Testis (tissue), 3 donors: Measurements from ENCODE around the gene FDX2. TPM values are rescaled to one million over a fixed set of nuclear protein-coding genes. Genes with fewer than 3 reads are reported as not detected.

Source experiments
- DNase-seq: peaks from one replicate; pipeline ENCODE4 v3.0.0-alpha.2; 2019
- H3K27ac ChIP-seq, 2 donors: fragments of 200-600 bp; sonication (generic); one replicate each; pipeline ENCODE4 v1.5.1; 2019
- H3K27me3 ChIP-seq: fragments of 200-600 bp; sonication (generic); one replicate; pipeline ENCODE4 v1.5.1; 2019
- H3K36me3 ChIP-seq: fragments of 200-600 bp; sonication (generic); one replicate; pipeline ENCODE4 v1.5.1; 2017; ENCODE audit warnings: low read depth; ENCODE audit errors: missing control alignments
- H3K4me1 ChIP-seq: fragments of 200-600 bp; sonication (generic); one replicate; pipeline ENCODE4 v1.5.1; 2019
- H3K4me3 ChIP-seq, 2 donors: fragments of 200-600 bp; sonication (generic); one replicate each; pipeline ENCODE4 v1.5.1; 2017 to 2019
- H3K9me3 ChIP-seq: fragments of 200-600 bp; sonication (generic); one replicate; pipeline ENCODE4 v1.5.1; 2017
- POLR2A ChIP-seq: fragments of 450-650 bp; IDR thresholded peaks from one replicate; pipeline ENCODE4 v1.6.1; 2017; ENCODE audit warnings: antibody characterized with exemption, mild to moderate bottlenecking, moderate library complexity
- WGBS, 2 donors: methylation state at CpG; one replicate each; pipeline ENCODE4 v1.1.5; 2018; 5-methylcytosine and 5-hydroxymethylcytosine counted together
- intact Hi-C: fragments of 100-400 bp; cut with DNase I; formaldehyde crosslinking; loops from one replicate; pipeline ENCODE4 v1.15.1; 2023; ENCODE audit warnings: low total_unique reads
- polyA plus RNA-seq: library from polyadenylated mRNA; stranded (reverse); fragments of 350-450 nt; fragmentation: Illumina TruSeq; extraction: RNeasy Lipid Tissue Mini Kit (QIAGEN cat#74804); gene quantifications from one replicate; pipeline ENCODE4 v1.2.3, GENCODE V29; 2014; ENCODE audit warnings: low read depth, low replicate concordance; ENCODE audit not compliant: insufficient read depth
- total RNA-seq, 2 donors: library from RNA; depleted of rRNA; stranded (reverse); fragments of >200 nt; gene quantifications; one replicate each; pipeline ENCODE4 v1.2.3, GENCODE V29; 2016
- TF ChIP-seq, protein P1 (sequence below), 3 experiments: fragments of 450-650 bp in 2 of 3; fragments of 200-600 bp in 1 of 3; sonication (generic) in 1 of 3; IDR thresholded peaks; one replicate each; pipeline ENCODE4 v1.5.1; 2016 to 2019; ENCODE audit warnings: antibody characterized with exemption in 3 of 3, mild to moderate bottlenecking in 2 of 3, moderate library complexity in 1 of 3

Gene FDX2
- total and polyA plus RNA-seq, 3 donors from 2014 or later = 26.8 to 40.2 (median 35.7) TPM

DNA sequence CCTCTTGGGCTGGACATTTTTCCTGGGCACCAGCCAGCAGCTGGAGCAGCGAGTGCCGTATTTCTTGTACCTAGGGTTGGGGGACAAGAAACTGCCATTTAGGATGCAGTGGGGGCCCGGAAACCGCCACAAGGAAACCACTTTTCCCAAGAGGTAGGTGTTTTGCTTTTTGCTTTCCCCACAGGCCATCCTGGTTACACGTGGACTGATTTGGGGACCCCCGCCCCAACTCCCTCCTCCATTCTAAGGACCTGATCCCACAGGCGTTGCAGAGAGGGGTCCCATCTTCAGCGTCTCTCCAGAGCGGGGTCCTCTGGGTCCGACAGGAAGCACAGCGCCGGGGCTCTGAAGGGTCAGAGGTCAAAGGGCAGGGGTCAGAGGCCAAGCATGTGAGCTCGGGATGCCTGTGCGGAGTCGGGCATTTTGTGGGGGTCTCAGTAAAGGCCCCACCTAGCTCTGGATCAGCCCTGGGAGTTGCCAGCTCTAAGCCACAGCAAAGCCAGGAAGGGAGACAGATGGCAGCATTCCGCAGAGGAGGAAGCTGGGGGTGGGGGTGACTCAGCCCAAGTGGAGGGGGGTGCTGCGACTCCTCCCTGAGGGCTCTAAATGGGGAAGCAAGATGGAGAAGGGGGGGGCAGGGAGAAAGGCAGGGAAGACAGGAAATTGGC is 10.5 kb downstream of the FDX2 start:
- intact Hi-C loops = no loop called here
- 83 to 87% methylated on average over 13 to 17 of the region's 17 CpGs for WGBS, 2 donors
- no peaks in the 10 kb centered on the region for H3K9me3 ChIP-seq
- no peaks in the 10 kb centered on the region for H3K4me1 ChIP-seq
- H3K36me3 ChIP-seq = no peaks in the 10 kb centered on the region
- TF ChIP-seq POLR2A = no peak
- TF ChIP-seq, protein P1, sequence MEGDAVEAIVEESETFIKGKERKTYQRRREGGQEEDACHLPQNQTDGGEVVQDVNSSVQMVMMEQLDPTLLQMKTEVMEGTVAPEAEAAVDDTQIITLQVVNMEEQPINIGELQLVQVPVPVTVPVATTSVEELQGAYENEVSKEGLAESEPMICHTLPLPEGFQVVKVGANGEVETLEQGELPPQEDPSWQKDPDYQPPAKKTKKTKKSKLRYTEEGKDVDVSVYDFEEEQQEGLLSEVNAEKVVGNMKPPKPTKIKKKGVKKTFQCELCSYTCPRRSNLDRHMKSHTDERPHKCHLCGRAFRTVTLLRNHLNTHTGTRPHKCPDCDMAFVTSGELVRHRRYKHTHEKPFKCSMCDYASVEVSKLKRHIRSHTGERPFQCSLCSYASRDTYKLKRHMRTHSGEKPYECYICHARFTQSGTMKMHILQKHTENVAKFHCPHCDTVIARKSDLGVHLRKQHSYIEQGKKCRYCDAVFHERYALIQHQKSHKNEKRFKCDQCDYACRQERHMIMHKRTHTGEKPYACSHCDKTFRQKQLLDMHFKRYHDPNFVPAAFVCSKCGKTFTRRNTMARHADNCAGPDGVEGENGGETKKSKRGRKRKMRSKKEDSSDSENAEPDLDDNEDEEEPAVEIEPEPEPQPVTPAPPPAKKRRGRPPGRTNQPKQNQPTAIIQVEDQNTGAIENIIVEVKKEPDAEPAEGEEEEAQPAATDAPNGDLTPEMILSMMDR (IDR thresholded peaks at IDR 0.05) = no peak
- no peak for DNase-seq
- no peaks in the 10 kb centered on the region for H3K27me3 ChIP-seq
- H3K4me3 ChIP-seq = no peak overlapping the region
- no peak overlapping the region for H3K27ac ChIP-seq

DNA sequence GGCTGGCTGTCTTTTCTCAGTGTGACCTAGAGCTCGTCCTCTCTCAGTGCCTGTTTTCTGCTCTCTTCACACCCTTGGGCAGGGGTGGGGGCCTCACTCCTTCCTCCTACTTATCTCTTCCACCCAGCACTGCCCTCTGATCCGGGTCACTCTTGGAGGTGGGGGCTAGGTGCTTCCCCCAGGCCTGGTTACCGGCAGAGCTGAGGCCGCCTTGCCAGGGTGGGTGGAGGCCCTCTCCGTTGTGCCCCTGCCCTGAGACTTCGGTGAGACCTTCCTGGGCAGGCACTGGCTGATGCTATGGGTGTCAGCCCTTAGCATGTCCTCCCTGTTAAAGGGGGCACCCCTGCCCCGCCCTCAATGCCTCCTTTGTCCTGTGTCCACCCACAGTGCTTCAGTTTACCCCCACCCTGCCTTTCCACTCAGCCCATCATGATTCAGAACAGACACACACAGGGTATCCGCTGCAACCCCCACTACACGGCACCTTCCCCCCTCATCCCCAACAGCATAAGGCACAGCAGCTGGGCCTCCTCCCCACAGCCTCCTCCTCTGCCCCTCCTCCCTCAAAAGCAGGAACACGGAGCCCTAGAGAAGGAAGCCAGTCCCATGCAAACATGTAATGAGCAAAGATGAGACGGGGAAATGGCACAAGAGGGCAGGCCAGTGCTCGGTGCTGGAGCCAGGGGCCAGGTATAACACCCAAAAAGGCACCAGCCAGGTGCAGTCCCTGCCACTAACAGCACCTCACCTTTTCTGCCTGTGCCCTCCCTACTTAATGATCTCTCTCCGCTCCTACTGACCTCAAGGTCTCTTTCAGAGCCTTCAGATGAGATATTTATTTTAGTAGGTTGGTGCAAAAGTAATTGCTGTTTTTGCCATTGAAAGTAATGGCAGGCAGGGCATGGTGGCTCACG is 16.0 kb downstream of the FDX2 start:
- intact Hi-C loops = no loop called here

DNA sequence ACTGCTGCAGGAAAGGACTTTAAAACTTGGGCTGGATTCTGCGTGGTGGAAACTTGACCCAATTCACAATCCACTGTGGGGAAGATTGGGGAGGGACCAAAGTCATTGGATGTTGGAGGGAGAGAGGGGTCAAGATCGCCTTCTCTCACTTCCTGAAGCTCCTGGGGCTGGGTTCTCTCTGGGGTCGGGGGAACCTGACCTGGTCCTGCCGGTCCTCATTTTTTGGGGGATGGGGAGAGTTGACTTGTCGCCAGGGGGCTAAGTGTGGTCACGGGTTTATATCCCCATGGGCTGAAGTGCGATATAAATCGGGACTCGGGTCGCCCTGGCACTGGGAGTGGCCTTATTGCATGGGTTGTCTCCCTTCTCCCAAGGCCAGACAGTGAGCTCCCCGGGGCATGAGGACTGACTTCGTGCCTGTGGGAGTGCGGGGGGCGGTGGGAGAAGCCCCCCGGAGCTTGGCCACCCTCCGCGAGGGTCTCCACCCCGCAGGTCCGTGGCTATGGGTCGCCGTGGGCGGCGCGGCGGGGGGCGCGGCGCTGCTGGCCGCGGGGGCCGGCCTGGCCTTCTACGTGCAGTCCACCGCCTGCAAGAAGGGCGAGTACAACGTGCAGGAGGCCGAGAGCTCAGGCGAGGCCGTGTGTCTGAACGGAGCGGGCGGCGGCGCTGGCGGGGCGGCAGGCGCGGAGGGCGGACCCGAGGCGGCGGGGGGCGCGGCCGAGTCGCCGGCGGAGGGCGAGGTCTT is 19.8 kb downstream of the FDX2 start:
- peaks cover 11% of the 10 kb centered on the region for H3K4me1 ChIP-seq
- H3K9me3 ChIP-seq = no peaks in the 10 kb centered on the region
- H3K36me3 ChIP-seq = no peaks in the 10 kb centered on the region
- peaks cover 5% of the 10 kb centered on the region for H3K27me3 ChIP-seq
- H3K4me3 ChIP-seq = no peak overlapping the region
- TF ChIP-seq, protein P1 (IDR thresholded peaks at IDR 0.05) = no peak
- TF ChIP-seq POLR2A = no peak
- DNase-seq = no peak
- WGBS, 2 donors = 4 to 9% methylated on average over 5 to 47 of the region's 58 CpGs
- intact Hi-C loops = no loop called here
- no peak overlapping the region for H3K27ac ChIP-seq

More for the DNA sequence above, 16.0 kb downstream of the FDX2 start:
- no peak for DNase-seq
- no peak overlapping the region for H3K4me3 ChIP-seq
- H3K4me1 ChIP-seq = peaks cover 6% of the 10 kb centered on the region
- H3K36me3 ChIP-seq = no peaks in the 10 kb centered on the region
- TF ChIP-seq, protein P1 (IDR thresholded peaks at IDR 0.05) = no peak
- TF ChIP-seq POLR2A = no peak
- 55 to 59% methylated on average over 14 of the region's 14 CpGs for WGBS, 2 donors
- no peak overlapping the region for H3K27ac ChIP-seq
- H3K9me3 ChIP-seq = no peaks in the 10 kb centered on the region
- H3K27me3 ChIP-seq = no peaks in the 10 kb centered on the region

DNA sequence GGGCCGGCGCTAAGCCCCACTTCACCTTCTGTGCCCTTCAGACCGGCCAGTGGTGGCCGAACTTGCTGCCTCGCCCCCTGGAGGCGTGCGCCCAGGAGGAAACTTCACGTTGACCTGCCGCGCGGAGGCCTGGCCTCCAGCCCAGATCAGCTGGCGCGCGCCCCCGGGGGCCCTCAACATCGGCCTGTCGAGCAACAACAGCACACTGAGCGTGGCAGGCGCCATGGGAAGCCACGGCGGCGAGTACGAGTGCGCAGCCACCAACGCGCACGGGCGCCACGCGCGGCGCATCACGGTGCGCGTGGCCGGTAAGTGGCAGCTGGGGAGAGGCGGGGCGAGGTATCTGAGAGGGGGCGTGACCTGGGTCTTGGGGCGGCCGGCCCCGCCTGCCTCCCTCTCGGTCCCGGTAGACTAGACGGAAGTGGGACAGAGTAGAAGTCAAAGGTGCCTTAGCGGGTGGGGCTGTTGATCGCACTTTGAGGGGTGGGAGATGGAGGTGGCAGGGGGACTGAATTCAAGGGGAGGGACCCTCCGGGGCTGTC is 20.4 kb downstream of the FDX2 start:
- no peak overlapping the region for H3K4me3 ChIP-seq
- WGBS, 2 donors = 0 to 2% methylated on average over 10 to 43 of the region's 48 CpGs
- no peak overlapping the region for H3K27ac ChIP-seq
- H3K36me3 ChIP-seq = no peaks in the 10 kb centered on the region
- peaks cover 5% of the 10 kb centered on the region for H3K27me3 ChIP-seq
- H3K9me3 ChIP-seq = no peaks in the 10 kb centered on the region
- no peak for TF ChIP-seq POLR2A
- TF ChIP-seq, protein P1 (IDR thresholded peaks at IDR 0.05) = no peak
- DNase-seq = peak; percentile 39
- intact Hi-C loops = no loop called here
- peaks cover 17% of the 10 kb centered on the region for H3K4me1 ChIP-seq
